ENCODE results near the gene ACOT12.

DNA sequence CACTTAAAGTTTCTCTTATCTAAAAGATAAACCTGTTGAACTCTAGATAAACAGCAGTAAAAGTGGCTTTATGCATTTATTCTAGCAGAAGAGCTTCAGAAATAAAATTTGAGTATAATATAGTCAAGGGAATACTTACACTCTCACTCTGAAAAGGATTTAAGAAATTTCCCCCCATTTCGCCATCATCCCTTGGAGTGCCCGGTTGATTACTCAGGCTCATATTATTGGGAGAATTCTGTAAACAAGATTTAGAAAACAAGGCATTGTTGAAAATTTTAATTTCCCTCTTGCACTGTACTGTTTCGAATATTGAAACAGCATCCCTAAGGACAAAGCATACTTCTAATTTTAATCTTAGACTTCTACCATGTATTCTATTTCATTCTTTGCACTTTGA is 34.5 kb upstream of the ACOT12 start:
- TF ChIP-seq, protein P1, sequence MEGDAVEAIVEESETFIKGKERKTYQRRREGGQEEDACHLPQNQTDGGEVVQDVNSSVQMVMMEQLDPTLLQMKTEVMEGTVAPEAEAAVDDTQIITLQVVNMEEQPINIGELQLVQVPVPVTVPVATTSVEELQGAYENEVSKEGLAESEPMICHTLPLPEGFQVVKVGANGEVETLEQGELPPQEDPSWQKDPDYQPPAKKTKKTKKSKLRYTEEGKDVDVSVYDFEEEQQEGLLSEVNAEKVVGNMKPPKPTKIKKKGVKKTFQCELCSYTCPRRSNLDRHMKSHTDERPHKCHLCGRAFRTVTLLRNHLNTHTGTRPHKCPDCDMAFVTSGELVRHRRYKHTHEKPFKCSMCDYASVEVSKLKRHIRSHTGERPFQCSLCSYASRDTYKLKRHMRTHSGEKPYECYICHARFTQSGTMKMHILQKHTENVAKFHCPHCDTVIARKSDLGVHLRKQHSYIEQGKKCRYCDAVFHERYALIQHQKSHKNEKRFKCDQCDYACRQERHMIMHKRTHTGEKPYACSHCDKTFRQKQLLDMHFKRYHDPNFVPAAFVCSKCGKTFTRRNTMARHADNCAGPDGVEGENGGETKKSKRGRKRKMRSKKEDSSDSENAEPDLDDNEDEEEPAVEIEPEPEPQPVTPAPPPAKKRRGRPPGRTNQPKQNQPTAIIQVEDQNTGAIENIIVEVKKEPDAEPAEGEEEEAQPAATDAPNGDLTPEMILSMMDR (IDR thresholded peaks at IDR 0.05), result no peak
- TF ChIP-seq POLR2A (IDR thresholded peaks at IDR 0.05), result no peak

Data from uterus (tissue), 2 donors.